SIG-M5 (cell line): ENCODE results near the gene ETV4.

ENCODE experiments used
- DNase-seq: peaks from one replicate; lab custom pipeline; 2025; lab: John Stamatoyannopoulos, UW

ETV4 gene

GRCh38 chr17:43543300-43543699 is 2.8 kb downstream of the ETV4 start:
- no peak for DNase-seq

- DNase-seq: no peak
Observed at GRCh38 chr17:43542859-43543258, 3.3 kb downstream of the ETV4 start.

- no peak for DNase-seq
Observed at GRCh38 chr17:43540821-43541674, 5.1 kb downstream of the ETV4 start.

GRCh38 chr17:43536236-43536992 is 9.7 kb downstream of the ETV4 start:
- no peak for DNase-seq

- DNase-seq: no peak
Observed at GRCh38 chr17:43534909-43535308, 11.2 kb downstream of the ETV4 start.

- DNase-seq: no peak
Observed at GRCh38 chr17:43533699-43534098, 12.4 kb downstream of the ETV4 start.

- no peak for DNase-seq
Observed at GRCh38 chr17:43532581-43532980, 13.6 kb downstream of the ETV4 start.

- DNase-seq: no peak
Observed at GRCh38 chr17:43531955-43532354, 14.2 kb downstream of the ETV4 start.

GRCh38 chr17:43531082-43531378 is 15.1 kb downstream of the ETV4 start:
- DNase-seq: no peak

- no peak for DNase-seq
Observed at GRCh38 chr17:43530288-43531081, 15.7 kb downstream of the ETV4 start.

GRCh38 chr17:43529947-43530287 is 16.2 kb downstream of the ETV4 start:
- no peak for DNase-seq

GRCh38 chr17:43528988-43529814 is 16.9 kb downstream of the ETV4 start:
- no peak for DNase-seq

- DNase-seq: no peak
Observed at GRCh38 chr17:43528319-43528987, 17.7 kb downstream of the ETV4 start.

GRCh38 chr17:43526886-43527648 is 19.1 kb downstream of the ETV4 start:
- DNase-seq: no peak

GRCh38 chr17:43524945-43525575 is 21.1 kb downstream of the ETV4 start:
- no peak for DNase-seq

- DNase-seq: no peak
Observed at GRCh38 chr17:43521389-43521788, 24.8 kb downstream of the ETV4 start.

GRCh38 chr17:43517615-43518386 is 28.3 kb downstream of the ETV4 start:
- DNase-seq: no peak

GRCh38 chr17:43517161-43517560 is 29.0 kb downstream of the ETV4 start:
- no peak for DNase-seq

GRCh38 chr17:43515656-43516055 is 30.5 kb downstream of the ETV4 start:
- DNase-seq: no peak
